HepG2 (cell line): ENCODE measurements around the gene MTTP. TPM values are rescaled to one million over a fixed set of nuclear protein-coding genes. Genes with fewer than 3 reads are reported as not detected.

ENCODE experiments used
- ATAC-seq: fragments of 200-7000 bp; cut with Tn5 transposase; 3 replicates; pipeline ENCODE4 v1.9.1; 2020; ENCODE audit warnings: mild to moderate bottlenecking, moderate library complexity
- BruUV-seq: library from RNA; stranded (reverse); fragments of 400-500 nt; replicated peaks from 2 replicates; lab custom pipeline; 2021; lab: Mats Ljungman, UMichigan
- CTCF ChIA-PET: fragments of 300-600 bp; formaldehyde crosslinking; extraction: SDS; loops from one replicate; lab custom pipeline; 2021; ENCODE audit warnings: low total read pairs, inconsistent platforms, low intra/inter-chr PET ratio; lab: Yijun Ruan, JAX
- POLR2A ChIA-PET: fragments of 350-600 bp; sonication (Branson Sonifier 250); formaldehyde crosslinking; loops from one replicate; lab custom pipeline; 2020; ENCODE audit warnings: antibody characterized with exemption, inconsistent platforms; lab: Yijun Ruan, JAX
- DNase-seq: peaks from one replicate; pipeline ENCODE4 v3.0.0-alpha.2; 2015; ENCODE audit warnings: low spot score
- FAIRE-seq: peaks from 3 replicates; lab custom pipeline; 2011; peaks lifted over from hg19 to GRCh38; lab: Jason Lieb, UNC
- H2AFZ ChIP-seq: one replicate; pipeline ENCODE4 v1.6.1; 2011; ENCODE audit warnings: low read length, inconsistent platforms
- H3K27ac ChIP-seq: fragments of 300-600 bp; 3 replicates; pipeline ENCODE4 v1.8.0; 2011; ENCODE audit warnings: mixed run types, mild to moderate bottlenecking, mixed read lengths, low read length, inconsistent platforms; ENCODE audit not compliant: insufficient read depth; ENCODE audit errors: extremely low read length
- H3K27me3 ChIP-seq, 2 experiments: fragments of 200-600 bp in 1 of 2; 2 replicates in 1 of 2; 3 replicates in 1 of 2; pipeline versions ENCODE4 v1.6.0 to v1.8.0; 2011; ENCODE audit warnings: low read length in 2 of 2, mild to moderate bottlenecking in 2 of 2, moderate library complexity in 2 of 2, inconsistent platforms in 1 of 2; ENCODE audit not compliant: insufficient read depth in 2 of 2, control insufficient read depth in 1 of 2
- H3K36me3 ChIP-seq, 2 experiments: fragments of 200-600 bp in 1 of 2; replicated peaks in 1 of 2; 2 replicates in 1 of 2; 3 replicates in 1 of 2; pipeline versions ENCODE4 v1.5.1 to v1.8.0; 2011; ENCODE audit warnings: low read length in 2 of 2, inconsistent platforms in 1 of 2; ENCODE audit not compliant: insufficient read depth in 2 of 2, control insufficient read depth in 1 of 2
- H3K4me1 ChIP-seq: 2 replicates; pipeline ENCODE4 v1.5.1; 2012; ENCODE audit warnings: low read length, inconsistent platforms; ENCODE audit not compliant: insufficient read depth
- H3K4me2 ChIP-seq: 2 replicates; pipeline ENCODE4 v1.6.0; 2011; ENCODE audit warnings: low read depth, low read length, inconsistent platforms
- H3K4me3 ChIP-seq, 3 experiments: fragments of 200-600 bp in 1 of 3; sonication (generic), shearing (Covaris generic) in 1 of 3; replicated peaks in 1 of 3; 2 replicates each; pipeline ENCODE4 v1.5.1; 2011 to 2016; ENCODE audit warnings: low read length in 3 of 3, inconsistent platforms in 2 of 3, low read depth in 2 of 3, mild to moderate bottlenecking in 2 of 3, control low read depth in 1 of 3, mixed read lengths in 1 of 3; ENCODE audit not compliant: insufficient read depth in 1 of 3
- H3K79me2 ChIP-seq: one replicate; pipeline ENCODE4 v1.6.1; 2011; ENCODE audit warnings: low read length, inconsistent platforms; ENCODE audit not compliant: insufficient read depth
- H3K9ac ChIP-seq: 2 replicates; pipeline ENCODE4 v1.6.0; 2011; ENCODE audit warnings: mild to moderate bottlenecking, low read depth, low read length, inconsistent platforms; ENCODE audit not compliant: insufficient read depth
- H3K9me3 ChIP-seq: 2 replicates; pipeline ENCODE4 v1.5.1; 2012; ENCODE audit warnings: mild to moderate bottlenecking, low read length
- H4K20me1 ChIP-seq: 2 replicates; pipeline ENCODE4 v1.6.0; 2011; ENCODE audit warnings: inconsistent platforms, mild to moderate bottlenecking, low read length, moderate library complexity; ENCODE audit not compliant: insufficient read depth
- YEATS2 ChIP-seq: sonication (generic); formaldehyde crosslinking; IDR thresholded peaks from 2 replicates; pipeline ENCODE4 v1.4.0; 2020; ENCODE audit warnings: missing genetic modification reagents, borderline replicate concordance
- ZNF142 ChIP-seq: sonication (generic); formaldehyde crosslinking; IDR thresholded peaks from 2 replicates; pipeline ENCODE4 v1.4.0; 2020; ENCODE audit warnings: missing genetic modification reagents
- ZNF572 ChIP-seq: sonication (generic); formaldehyde crosslinking; IDR thresholded peaks from 2 replicates; pipeline ENCODE4 v1.5.1; 2020; ENCODE audit warnings: mild to moderate bottlenecking, missing genetic modification reagents
- ZNF777 ChIP-seq: sonication (generic); formaldehyde crosslinking; IDR thresholded peaks from 2 replicates; pipeline ENCODE4 v1.4.0; 2020; ENCODE audit warnings: missing genetic modification reagents
- in situ Hi-C: cut with HindIII; loops from 2 replicates; pipeline ENCODE4 v1.10.0; 2017; ENCODE audit warnings: low pct_unique_long_range_greater_than_20kb; ENCODE audit not compliant: extremely low pct_ligation_motif_present
- intact Hi-C: fragments of 100-400 bp; cut with micrococcal nuclease; formaldehyde crosslinking; loops from one replicate; pipeline ENCODE4 v1.10.0; 2022; ENCODE audit not compliant: unreplicated experiment
- polyA plus RNA-seq, 8 experiments: library from polyadenylated mRNA; depleted of rRNA in 3 of 8; stranded (reverse) in 7 of 8; unstranded in 1 of 8; fragments of >200 nt; fragmentation: Illumina TruSeq in 4 of 8; extraction: Trizol in 4 of 8; gene quantifications; 2 replicates each; pipeline versions ENCODE4 v1.2.1 to v1.2.3, GENCODE V29; 2011 to 2016; ENCODE audit warnings: low read depth in 4 of 8, missing spikeins in 1 of 8, mixed read lengths in 1 of 8; ENCODE audit not compliant: insufficient read depth in 1 of 8
- total RNA-seq, 5 experiments: library from RNA; depleted of rRNA; stranded (reverse); fragments of >200 nt; fragmentation: Illumina TruSeq; extraction: Trizol; gene quantifications; 2 replicates each; pipeline ENCODE4 v1.2.3, GENCODE V29; 2016; ENCODE audit warnings: low read depth in 1 of 5

The MTTP gene
- total and polyA plus RNA-seq, 2 of the 13 experiments (the other 11 are each of a cell fraction or from before 2014, with no cell fraction given), result 84.7 to 102 TPM

- ATAC-seq, result no peak
- no peak for TF ChIP-seq ZNF142 (CRISPR knock-in tag)
- TF ChIP-seq ZNF777 (CRISPR knock-in tag), result no peak
- TF ChIP-seq ZNF572 (CRISPR knock-in tag), result no peak
- no peak for TF ChIP-seq YEATS2 (CRISPR knock-in tag)
- Histone ChIP-seq H3K9me3 (no peaks in the 10 kb centered on the region), H2AFZ (no peak overlapping the region), H3K27me3 (0 out of 5 replicates have a peak, but pooled peaks cover 0 to 4% of the 10 kb centered on the region in 2 experiments), H3K79me2 (no peaks in the 10 kb centered on the region), H4K20me1 (no peaks in the 10 kb centered on the region), H3K4me3 (no peak overlapping the region), H3K4me2 (no peak overlapping the region), H3K4me1 (no peaks in the 10 kb centered on the region), H3K27ac (no peak overlapping the region), H3K9ac (no peak overlapping the region), H3K36me3 (no peaks in the 10 kb centered on the region)
- BruUV-seq, result no TSS peak
- in situ Hi-C loops (no loop called here), intact Hi-C loops (no loop called here)
- no peak for FAIRE-seq
- POLR2A ChIA-PET, result no interaction called here
- no peak for DNase-seq
- CTCF ChIA-PET, result no interaction called here
Measured at GRCh38 chr4:99529228-99529627, 45.4 kb upstream of the MTTP start.
